Middle frontal gyrus (tissue), 1 donor: ENCODE measurements around the gene SERPINB12.
A peak's percentile ranks its signal among the peaks of the same experiment; 100 is the strongest.

Experiments used
- DNase-seq: peaks from one replicate; pipeline ENCODE4 v3.0.0-alpha.2; 2015; ENCODE audit warnings: low spot score; ENCODE audit errors: extremely low spot score

SERPINB12 gene

GRCh38 chr18:63542069-63542468 lies at the start of gene SERPINB12:
Gene SERPINB12 (plus strand): TSS chr18:63542369. CDS start chr18:63556160, 13,791 bp downstream.
- no peak for DNase-seq

- DNase-seq = no peak
Observed at GRCh38 chr18:63492851-63493250, 49.3 kb upstream of the SERPINB12 start.

- no peak for DNase-seq
Observed at GRCh38 chr18:63495675-63496074, 46.5 kb upstream of the SERPINB12 start.

- no peak for DNase-seq
Observed at GRCh38 chr18:63505566-63506335, 36.4 kb upstream of the SERPINB12 start.

GRCh38 chr18:63506336-63506646 lies 35.9 kb upstream of the SERPINB12 start:
- DNase-seq = no peak

GRCh38 chr18:63508596-63508995 lies 33.6 kb upstream of the SERPINB12 start:
- DNase-seq = no peak

GRCh38 chr18:63511285-63511684 lies 30.9 kb upstream of the SERPINB12 start:
- DNase-seq = no peak

- no peak for DNase-seq
Observed at GRCh38 chr18:63514326-63514725, 27.8 kb upstream of the SERPINB12 start.

- no peak for DNase-seq
Observed at GRCh38 chr18:63514888-63515678, 27.1 kb upstream of the SERPINB12 start.

GRCh38 chr18:63515801-63516200 lies 26.4 kb upstream of the SERPINB12 start:
- DNase-seq = no peak

GRCh38 chr18:63518178-63519012 lies 23.8 kb upstream of the SERPINB12 start:
- peak; percentile 43 for DNase-seq

GRCh38 chr18:63520053-63520685 lies 22.0 kb upstream of the SERPINB12 start:
- DNase-seq = no peak

GRCh38 chr18:63523660-63524059 lies 18.5 kb upstream of the SERPINB12 start:
- no peak for DNase-seq

- DNase-seq = no peak
Observed at GRCh38 chr18:63527251-63527650, 14.9 kb upstream of the SERPINB12 start.

- no peak for DNase-seq
Observed at GRCh38 chr18:63528863-63529492, 13.2 kb upstream of the SERPINB12 start.

GRCh38 chr18:63532471-63532870 lies 9.7 kb upstream of the SERPINB12 start:
- DNase-seq = no peak

GRCh38 chr18:63534615-63535014 lies 7.6 kb upstream of the SERPINB12 start:
- no peak for DNase-seq

- DNase-seq = no peak
Observed at GRCh38 chr18:63539904-63540510, 2.2 kb upstream of the SERPINB12 start.

GRCh38 chr18:63544017-63544416 lies 1.8 kb downstream of the SERPINB12 start:
- no peak for DNase-seq

- no peak for DNase-seq
Observed at GRCh38 chr18:63545000-63545399, 2.8 kb downstream of the SERPINB12 start.
